Activated CD4-positive, alpha-beta T cell treated with anti-CD3 and anti-CD28 coated beads, Interleukin-2, Interleukin-6, amounts not matched to agents 100 ng/mL and 50 ng/mL, durations not matched to agents 16 hours and 8 hours (primary cell): ENCODE measurements around the gene ZNF783.
A peak's percentile ranks its signal among the peaks of the same experiment; 100 is the strongest.
"Not testable (repeated sequence)": the region's sequence is repeated elsewhere in the genome, so short reads cannot be mapped to it uniquely, and the experiment has no call there.

Experiments
- DNase-seq: peaks from one replicate; pipeline ENCODE4 v3.0.0-alpha.2; 2020

The ZNF783 gene

DNA sequence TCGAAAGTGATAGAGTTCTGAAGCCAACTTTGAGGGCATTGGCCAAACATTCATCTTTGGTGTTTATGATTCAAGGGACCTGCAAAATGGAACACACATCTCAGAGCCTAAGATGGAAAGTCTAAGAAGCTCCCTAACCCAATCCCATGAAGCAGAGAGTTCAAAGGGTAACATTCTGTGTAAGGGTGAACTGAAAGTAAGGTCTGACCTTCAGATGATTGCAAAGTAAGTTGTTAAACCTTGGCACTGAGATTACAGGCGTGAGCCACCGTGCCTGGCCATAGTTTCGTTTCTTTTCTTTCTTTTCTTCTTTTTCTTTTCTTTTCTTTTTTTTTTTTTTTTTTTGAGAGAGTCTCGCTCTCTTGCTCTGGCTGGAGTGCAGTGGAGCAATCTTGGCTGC is 20.3 kb upstream of the ZNF783 start:
- no peak for DNase-seq

DNA sequence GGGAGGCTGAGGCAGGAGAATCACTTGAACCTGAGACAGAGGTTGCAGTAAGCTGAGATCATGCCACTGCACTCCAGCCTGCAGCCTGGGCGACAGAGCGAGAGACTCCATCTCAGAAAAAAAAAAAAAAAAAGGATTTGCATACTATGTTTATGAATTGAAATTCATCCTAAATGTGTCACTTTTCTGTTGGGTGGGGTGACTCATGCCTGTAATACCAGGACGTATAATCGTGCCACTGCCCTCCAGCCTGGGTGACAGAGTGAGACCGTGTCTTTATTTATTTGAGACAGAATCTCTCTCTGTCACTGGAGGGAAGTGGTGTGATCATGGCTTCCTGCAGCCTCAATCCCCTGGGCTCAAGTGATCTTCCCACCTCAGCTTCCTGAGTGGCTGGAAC is 16.8 kb upstream of the ZNF783 start:
- peak; percentile 76 for DNase-seq

DNA sequence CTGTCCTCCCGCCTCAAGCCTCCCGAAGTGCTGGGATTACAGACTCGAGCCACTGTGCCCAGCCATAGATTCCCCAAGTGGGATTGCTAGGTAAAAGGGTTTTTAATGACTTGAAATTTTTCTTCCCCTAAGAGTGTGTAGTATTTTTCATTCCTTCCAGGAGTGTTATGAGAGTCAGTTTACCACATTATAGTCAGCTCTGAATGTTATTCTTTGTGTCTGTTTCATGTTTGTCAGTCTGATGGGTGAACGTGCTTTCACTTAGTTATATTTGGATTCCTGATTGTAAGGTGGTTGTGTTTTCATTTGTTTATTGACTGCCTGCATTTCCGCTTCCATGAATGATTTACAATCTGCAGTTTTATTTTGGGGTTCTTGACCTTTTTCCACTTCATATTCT is 16.3 kb upstream of the ZNF783 start:
- DNase-seq: peak; percentile 42

DNA sequence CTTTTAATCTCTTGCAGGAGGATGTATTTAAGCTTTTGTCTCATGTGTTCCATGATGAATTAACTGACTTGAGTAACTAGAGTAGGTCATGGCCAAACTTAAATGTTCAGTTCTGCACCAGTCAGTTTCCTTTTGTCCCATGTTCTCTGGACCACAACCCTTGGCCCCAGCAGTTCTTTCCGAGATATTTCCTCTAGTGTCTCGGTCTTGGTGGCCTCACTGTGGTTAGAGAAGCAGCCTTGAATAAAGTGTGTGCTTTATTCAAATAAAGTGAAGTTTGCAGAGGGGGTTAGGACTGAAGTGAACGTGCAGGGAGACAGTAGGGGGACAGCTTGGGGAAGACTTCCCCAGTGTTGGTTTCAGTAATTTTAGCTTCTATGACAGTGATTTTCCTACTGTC is 13.2 kb upstream of the ZNF783 start:
- DNase-seq: peak; percentile 28

DNA sequence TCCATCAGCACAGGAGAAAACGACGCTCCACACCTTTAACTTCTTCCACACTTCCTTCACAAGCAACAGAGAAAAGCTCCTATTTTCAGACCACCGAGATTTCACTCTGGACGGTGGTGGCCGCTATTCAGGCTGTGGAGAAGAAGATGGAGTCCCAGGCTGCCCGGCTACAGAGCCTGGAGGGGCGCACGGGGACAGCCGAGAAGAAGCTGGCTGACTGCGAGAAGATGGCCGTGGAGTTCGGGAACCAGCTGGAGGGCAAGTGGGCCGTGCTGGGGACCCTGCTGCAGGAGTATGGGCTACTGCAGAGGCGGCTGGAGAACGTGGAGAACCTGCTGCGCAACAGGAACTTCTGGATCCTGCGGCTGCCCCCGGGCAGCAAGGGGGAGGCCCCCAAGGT is 11.8 kb upstream of the ZNF783 start:
- DNase-seq: not testable (repeated sequence)

DNA sequence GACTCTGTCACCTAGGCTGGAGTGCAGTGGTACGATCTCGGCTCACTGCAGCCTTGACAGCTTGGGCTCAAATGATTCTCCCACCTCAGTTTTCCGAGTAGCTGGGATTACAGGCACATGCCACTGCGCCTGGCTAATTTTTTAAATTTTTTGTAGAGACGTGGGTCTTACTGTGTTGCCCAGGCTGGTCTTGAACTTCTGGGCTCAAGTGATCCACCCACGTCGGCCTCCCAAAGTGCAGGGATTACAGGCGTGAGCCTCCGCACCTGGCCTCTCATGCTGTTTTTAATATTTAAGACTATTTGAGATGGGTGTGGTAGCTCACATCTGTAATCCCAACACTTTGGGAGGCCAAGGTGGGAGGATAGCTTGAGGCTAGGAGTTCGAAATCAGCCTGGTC is 10.5 kb upstream of the ZNF783 start:
- DNase-seq: not testable (repeated sequence)

DNA sequence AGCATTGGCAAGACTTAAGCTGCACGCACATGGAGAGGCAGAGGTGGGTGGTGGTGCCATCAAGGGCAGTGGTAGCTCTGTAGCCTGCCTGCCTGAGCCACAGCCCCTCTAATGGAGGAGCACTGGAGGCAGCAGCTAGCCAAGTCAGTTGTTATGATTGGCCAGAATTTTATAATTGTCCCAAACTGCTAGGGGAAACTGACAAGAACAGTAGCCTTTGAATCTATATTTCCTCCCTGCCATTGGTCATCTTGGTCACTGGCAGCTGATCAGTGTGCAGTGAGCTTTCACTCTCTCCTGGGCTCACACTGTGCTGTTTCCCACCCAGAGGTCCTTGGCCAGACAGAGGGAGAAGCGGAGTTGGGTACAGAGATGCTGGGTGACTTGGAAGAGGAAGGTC is 9.6 kb upstream of the ZNF783 start:
- DNase-seq: no peak

DNA sequence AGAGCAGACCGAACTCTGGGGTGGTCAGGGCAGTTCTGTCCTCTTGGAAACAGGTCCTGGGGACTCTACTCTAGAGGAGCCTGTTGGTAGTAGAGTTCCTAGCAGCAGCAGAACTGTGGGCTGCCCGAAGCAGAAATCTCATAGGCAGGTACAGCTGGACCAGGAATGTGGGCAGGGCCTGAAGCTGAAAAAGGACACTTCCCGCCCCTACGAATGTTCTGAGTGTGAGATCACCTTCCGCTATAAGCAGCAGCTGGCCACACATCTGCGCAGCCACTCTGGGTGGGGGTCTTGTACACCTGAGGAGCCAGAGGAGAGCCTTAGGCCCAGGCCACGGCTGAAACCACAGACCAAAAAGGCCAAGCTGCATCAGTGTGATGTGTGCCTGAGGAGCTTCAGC is 8.3 kb upstream of the ZNF783 start:
- no peak for DNase-seq

DNA sequence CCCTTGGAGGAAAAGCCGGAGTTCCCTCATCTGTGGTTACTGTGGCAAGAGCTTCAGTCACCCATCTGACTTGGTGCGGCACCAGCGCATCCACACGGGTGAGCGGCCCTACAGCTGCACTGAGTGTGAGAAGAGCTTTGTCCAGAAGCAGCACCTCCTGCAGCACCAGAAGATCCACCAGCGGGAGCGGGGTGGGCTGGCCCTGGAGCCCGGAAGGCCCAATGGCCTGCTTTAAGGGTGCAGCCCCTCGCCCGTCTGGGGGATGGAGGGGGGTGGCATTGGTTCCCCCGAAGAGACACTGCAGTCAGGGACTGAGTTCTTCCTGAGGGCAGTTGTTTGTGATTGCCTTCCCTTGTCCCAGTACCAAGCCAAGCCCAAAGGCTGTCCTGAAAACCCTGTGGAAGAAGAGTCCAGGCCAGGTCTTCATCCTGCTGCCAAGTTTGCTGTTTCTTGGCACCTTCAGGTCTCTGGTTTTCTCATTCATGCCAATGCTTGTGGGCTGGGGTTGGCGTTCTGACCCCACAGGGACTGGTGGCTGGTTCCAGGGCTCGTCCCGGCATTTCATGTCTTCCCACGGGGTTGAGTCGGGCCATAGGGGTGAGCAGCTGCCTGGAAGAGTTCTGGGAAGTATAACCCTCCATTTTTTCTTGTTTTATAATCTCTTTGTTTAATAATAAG is 7.7 kb upstream of the ZNF783 start:
- DNase-seq: no peak

DNA sequence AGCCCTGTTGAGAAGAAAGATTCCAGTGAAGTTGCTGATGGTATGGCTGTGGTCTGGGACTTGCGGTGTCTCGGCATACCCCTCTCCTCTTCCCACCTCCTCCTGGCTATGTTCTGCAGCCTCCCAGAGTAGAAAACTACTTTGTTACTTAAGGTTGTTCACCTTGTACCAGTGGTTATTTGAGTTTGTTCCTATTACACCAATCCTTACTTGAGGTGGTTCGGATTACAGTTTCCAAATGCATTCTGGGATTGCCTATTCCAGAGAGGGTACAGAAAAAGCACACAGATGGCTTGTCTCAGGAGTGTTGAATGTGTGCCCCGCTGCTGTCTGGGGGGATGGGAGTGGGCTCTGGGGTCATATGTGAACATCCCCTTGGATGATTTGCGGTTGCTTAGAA is 6.8 kb upstream of the ZNF783 start:
- DNase-seq: no peak

DNA sequence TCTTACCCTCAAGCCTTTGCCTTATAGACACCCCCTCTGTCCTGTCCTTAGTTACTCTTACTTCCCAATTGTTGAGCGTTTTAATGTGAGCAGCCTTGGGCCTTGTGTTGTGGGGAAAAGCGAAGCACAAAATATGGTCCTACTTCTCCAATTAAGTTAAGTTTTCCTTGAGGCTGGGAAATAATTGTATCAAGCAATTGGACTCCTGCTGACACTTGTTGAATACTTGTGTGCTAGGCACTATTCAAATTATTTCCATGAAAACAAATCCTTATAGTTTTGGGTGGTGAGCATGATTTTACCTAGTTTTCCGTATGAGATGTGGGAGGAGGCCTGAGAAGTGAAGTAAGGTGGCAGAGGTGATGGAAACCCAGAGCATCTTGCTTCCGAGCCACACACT is 5.4 kb upstream of the ZNF783 start:
- no peak for DNase-seq

DNA sequence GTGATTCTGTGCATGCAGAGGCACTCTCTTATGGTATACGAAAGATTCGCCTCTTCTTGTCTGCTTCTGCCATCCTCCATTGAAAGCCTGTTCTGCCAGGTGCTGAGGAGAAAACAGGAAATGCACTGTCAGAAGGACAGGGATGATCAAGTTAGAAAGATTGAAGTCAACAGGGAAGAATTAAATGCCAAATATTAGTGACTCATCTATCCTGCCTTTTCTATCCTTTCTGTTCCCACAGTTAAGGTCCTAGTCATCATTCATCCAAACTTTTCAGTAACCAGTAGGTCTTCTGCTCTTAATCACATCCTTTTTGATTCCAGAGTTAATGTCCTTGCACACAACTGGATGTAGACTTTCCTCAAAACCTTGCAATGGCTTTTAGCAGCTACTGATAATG is 4.8 kb upstream of the ZNF783 start:
- no peak for DNase-seq

DNA sequence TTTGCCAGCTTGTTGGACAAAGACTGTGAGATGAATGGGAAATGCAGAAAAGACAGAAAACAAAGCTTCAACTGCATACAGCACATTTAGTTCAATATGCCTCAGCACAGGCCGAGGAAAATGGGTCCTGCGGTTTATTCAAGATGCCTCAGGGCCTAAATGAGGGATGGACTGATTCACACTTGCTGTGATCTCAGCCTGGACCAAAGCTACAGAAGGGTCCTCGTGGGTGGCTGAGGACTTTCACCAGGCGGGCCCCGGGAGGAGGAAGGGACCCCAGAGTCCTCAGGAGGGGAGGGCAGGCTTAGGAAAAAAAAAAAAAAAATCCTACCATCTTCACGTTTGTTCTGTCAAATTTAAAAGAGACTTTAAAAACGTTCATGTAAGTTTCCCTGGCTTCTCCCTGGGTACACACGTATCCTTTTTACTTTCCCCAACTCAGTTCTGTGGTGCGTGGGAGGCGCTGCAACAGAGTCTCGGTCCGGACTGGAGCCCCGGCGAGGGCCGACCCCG is 624 bp upstream of the ZNF783 start:
- DNase-seq: peak; percentile 37

DNA sequence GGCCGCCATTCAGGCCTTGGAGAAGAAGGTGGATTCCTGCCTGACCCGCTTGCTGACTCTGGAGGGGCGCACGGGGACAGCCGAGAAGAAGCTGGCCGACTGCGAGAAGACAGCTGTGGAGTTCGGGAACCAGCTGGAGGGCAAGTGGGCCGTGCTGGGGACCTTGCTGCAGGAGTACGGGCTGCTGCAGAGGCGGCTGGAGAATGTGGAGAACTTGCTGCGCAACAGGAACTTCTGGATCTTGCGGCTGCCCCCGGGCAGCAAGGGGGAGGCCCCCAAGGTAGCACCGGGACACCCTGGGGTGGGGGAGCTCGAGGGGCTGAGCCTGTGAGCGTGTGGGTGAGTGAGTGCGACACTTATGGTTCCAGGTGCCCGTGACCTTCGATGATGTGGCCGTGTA is 4.5 kb downstream of the ZNF783 start:
- no peak for DNase-seq

DNA sequence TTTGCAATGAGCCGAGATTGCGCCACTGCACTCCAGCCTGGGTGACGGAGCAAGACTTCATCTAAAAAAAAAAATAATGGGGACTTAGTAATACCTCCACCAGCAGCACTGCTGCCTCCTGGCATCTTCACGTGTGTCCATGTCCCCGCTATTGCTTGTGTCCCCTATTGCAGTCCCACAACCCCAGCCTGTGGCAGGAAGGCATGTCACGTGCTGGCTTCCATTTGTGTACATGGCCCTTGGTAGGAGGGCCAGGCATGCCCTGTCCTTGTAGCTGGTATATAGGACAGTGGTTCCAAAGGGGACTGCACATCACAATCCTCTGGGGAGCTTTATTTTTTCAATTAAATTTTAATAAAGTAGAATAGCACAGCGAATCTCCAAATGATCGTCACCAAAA is 5.7 kb downstream of the ZNF783 start:
- no peak for DNase-seq

DNA sequence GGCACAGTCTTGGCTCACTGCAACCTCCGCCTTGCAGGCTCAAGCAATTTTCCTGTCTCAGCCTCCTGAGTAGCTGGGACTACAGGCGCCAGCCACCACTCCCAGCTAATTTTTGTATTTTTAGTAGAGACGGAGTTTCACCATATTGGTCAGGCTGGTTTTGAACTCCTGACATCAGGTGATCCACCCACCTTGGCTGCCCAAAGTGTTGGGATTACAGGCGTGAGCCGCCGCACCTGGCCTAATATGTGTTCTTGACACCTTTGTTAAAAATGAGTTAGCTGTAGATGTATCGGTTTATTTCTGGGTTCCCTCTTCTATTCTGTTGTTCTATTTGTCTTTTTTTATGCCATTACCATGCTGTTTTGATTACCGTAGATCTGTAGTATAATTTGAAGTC is 12.4 kb downstream of the ZNF783 start:
- DNase-seq: not testable (repeated sequence)

DNA sequence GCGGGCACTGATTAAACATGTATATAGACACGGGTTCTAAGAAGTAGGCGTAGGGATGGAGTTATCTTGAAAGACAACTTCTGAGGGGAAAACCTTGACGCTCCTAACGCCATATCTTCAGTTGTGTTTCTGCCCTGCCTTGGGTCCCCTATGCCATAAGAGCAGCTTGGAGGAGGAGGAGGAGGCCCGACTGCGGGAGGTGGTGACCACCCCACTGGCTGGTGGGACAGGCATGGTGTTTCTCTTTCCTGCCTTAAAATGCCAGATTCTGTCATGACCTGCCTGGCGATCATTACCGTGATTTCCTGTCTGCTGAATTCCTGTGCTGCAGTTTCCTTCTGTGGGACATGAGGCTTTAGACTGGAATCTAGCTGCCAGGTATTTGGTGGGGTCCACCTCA is 15.9 kb downstream of the ZNF783 start:
- no peak for DNase-seq

DNA sequence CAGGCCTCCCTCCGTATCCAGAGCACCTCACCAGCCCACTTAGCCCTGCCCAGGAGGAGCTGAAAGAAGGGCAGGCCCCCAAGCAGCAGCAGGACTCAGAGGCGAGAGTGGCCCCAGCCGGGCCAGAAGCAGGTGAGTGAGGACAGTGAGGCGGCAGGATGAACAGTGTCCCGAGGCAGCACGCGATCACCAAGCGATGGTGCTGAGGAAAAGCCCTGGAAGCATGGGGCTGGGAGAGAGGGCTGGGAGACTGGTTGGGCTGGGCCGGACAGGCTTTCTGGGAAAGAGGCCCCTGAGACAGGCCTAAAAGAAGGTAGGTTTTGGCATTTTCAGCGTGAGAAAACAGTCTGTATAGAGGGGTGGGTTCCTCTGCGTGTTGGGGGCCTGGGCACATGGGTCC is 16.4 kb downstream of the ZNF783 start:
- DNase-seq: no peak

DNA sequence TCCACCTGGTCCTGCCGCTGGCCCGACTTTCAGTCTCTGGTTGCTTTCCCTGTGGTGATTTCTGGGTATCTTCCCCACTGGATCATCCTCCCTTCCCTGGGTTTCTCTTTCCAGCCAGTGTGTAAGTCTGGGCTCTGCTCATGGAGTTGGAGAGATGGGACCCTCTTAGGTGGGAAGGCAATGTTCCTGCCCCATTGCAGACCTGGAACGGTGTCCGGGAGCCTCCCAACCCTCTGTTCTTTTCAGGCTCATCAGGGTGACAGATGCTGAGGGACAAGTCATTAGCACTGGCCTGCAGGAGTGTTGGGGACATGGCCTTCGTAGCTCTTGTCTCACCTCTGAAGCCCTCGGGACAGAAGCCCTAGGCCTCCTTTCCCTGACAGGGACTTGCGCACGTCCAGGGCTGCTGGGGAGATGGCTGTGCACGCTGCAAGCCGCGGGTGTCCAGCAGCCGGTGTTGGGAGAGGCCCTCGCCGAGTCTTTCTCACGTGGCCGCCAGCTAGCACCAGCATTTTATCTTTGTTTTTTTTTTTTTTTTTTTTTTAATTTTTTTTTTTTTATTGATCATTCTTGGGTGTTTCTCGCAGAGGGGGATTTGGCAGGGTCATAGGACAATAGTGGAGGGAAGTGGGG is 17.2 kb downstream of the ZNF783 start:
- DNase-seq: no peak

DNA sequence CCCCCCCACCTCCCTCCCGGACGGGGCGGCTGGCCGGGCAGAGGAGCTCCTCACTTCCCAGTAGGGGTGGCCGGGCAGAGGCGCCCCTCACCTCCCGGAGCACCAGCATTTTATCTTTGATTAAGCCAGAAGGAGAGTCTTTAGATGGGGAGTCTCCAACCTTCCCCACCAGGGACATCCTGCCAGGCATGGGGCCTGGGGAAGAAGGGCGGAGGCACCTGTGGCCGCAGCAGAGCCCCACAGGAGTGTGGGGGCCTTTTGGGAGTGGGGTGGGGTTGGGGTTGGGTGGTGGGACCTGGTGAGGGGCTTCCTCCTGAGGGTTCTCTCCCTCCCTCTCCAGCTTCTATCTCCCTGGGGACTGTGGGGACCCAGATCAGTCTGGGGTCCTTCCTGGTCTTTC is 18.2 kb downstream of the ZNF783 start:
- no peak for DNase-seq

DNA sequence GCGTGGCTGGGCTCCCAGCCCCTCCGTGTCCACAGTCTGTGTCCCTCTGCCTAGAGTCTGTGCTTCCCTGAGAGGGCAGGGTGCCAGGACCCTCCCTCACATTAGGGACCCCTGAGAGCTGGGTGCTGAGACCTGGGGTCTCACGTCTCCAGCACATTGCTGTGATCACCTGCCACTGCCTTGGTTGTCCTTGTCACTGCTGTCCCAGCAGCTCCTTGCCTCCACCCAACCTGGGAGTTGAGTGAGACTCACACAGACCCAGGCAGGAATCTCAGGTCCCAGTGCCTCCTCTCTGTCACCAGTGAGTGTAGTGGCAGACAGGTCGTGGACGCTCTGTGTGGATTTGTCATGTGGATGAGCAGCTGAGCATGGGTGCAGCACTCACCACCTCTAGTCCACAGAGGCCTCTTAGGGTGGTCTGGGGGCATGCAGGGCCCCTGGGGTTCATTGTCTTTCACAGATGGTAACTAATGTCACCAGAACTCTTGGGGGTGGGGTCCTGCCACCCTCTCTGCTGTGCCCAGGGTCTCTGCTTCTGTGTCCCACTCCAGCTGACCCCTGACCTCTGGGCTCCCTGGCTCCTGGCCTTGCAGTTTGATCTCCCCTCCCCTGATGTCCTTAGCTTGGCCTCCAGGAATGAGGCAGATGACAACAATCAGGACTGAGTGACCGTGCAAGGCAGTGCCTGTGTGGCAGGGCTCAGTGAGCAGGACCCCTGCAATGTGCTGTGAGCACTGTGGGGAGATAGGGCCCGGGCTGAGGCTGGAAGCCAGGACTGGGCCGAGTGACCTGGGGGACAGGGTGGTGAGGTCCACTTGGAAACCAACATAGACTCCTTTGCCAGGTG is 18.9 kb downstream of the ZNF783 start:
- DNase-seq: no peak

DNA sequence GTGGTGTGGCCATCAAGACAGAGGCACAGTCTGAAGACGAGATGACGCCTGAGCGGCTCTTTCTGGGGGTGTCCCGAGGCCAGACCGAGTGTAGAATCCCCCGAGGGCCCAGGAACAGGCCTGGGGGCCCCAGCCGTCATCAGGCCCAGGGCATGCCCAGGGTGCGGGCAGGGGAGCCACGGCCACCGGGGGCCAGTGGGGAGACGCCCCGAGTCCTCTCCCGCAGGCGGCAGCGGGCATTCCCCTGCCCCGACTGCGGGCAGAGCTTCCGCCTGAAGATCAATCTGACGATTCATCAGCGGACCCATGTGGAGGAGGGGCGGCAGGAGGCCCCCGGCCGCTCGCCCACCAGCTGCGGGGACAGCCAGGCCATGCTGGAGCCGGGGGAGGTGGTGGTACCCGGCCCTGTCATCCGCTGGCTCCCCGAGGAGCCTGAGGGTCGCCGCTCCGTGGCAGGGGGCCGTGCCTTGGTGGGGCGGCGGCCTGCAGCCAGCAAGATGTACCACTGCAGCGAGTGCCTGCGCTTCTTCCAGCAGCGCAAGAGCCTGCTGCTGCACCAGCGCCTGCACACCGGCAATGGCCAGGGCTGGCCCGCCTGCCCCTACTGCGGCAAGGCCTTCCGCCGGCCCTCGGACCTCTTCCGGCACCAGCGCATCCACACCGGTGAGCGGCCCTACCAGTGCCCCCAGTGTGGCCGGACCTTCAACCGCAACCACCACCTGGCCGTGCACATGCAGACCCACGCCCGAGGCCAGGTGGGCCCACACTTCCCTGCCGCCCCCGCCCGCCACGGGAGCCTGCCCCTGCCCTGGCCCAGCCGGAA is 19.7 kb downstream of the ZNF783 start:
- DNase-seq: no peak

DNA sequence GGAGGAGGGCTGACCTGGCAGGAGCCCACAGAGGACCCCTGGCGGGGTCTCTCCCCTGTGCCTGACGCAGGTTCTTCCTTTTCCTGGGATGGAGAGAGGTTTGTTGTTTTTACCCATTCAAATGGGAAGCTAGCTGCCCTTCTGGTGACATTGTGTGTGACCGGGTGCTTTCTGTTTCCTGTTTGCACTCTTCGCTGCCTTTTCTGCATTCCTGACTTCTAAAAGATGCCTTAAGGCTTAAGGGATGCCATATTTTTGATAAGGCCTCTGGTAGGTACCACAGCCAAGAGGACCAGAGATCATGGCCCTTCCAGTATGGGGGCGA is 20.3 kb downstream of the ZNF783 start:
- DNase-seq: no peak
